ENCODE measurements around the gene MYOM1.

DNA sequence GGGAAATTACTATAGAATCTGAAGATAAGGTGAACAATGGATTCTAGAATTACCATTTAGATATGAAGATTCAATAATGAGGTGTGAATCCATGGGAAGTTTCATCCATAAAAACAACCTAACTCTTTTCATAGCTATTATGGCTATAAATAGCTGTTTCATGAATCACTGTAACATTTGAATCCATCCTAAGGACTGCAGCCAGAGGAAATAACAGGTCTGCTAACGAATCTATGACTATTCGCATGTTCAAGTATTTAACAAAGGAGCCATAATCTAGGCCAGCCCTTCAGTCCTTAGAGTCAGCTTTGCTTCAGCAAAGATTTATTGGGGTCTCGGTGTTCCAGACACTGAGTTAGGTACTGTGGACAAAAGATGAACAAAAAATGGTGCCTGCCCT, 87.1 kb downstream of the MYOM1 start:
- TF ChIP-seq, protein P1, sequence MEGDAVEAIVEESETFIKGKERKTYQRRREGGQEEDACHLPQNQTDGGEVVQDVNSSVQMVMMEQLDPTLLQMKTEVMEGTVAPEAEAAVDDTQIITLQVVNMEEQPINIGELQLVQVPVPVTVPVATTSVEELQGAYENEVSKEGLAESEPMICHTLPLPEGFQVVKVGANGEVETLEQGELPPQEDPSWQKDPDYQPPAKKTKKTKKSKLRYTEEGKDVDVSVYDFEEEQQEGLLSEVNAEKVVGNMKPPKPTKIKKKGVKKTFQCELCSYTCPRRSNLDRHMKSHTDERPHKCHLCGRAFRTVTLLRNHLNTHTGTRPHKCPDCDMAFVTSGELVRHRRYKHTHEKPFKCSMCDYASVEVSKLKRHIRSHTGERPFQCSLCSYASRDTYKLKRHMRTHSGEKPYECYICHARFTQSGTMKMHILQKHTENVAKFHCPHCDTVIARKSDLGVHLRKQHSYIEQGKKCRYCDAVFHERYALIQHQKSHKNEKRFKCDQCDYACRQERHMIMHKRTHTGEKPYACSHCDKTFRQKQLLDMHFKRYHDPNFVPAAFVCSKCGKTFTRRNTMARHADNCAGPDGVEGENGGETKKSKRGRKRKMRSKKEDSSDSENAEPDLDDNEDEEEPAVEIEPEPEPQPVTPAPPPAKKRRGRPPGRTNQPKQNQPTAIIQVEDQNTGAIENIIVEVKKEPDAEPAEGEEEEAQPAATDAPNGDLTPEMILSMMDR (conservative IDR thresholded peaks at IDR 0.05 in 1 of 2, IDR thresholded peaks at IDR 0.05 in 1 of 2; ENCODE audit: extremely low read depth in 1 of 2, insufficient read depth in 1 of 2, low read depth in 1 of 2, low read length in 2 of 2) = no peak
- TF ChIP-seq EZH2 (IDR thresholded peaks at IDR 0.05; ENCODE audit: borderline replicate concordance, low read length) = no peak

All from mammary epithelial cell (primary cell).